H1 (cell line): ENCODE data around the gene FSD1L. TPM values are rescaled to one million over a fixed set of nuclear protein-coding genes. Genes with fewer than 3 reads are reported as not detected.

Experiments used
- CTCF ChIA-PET: fragments of 300-600 bp; sonication (Branson Sonifier 250); formaldehyde crosslinking; loops from one replicate; lab custom pipeline; 2021; ENCODE audit not compliant: partially characterized antibody; lab: Charles Lee
- POLR2A ChIA-PET: fragments of 300-600 bp; sonication (Branson Sonifier 250); formaldehyde crosslinking; loops from one replicate; lab custom pipeline; 2021; ENCODE audit warnings: inconsistent platforms; ENCODE audit not compliant: partially characterized antibody; lab: Charles Lee
- DNase-seq, 2 experiments: peaks; one replicate each; pipeline versions ENCODE4 v3.0.0 to v3.0.0-alpha.2; 2010 to 2022; ENCODE audit warnings: low spot score in 2 of 2, low read depth in 1 of 2, mixed read lengths in 1 of 2
- FAIRE-seq: peaks from 2 replicates; lab custom pipeline; 2011; peaks lifted over from hg19 to GRCh38; lab: Jason Lieb, UNC
- H2AFZ ChIP-seq: 2 replicates; pipeline ENCODE4 v1.8.1; 2012; ENCODE audit warnings: low read length, inconsistent platforms
- H2AK5ac ChIP-seq: 2 replicates; pipeline ENCODE4 v1.6.1; 2013; ENCODE audit warnings: low read depth, low read length
- H2BK120ac ChIP-seq: replicated peaks from 2 replicates; pipeline ENCODE3; 2013; ENCODE audit warnings: low read depth, low read length, inconsistent platforms
- H2BK12ac ChIP-seq: 2 replicates; pipeline ENCODE4 v1.6.1; 2013; ENCODE audit warnings: low read depth, low read length
- H2BK15ac ChIP-seq: 2 replicates; pipeline ENCODE4 v1.6.1; 2013; ENCODE audit warnings: low read length
- H2BK20ac ChIP-seq: 2 replicates; pipeline ENCODE4 v1.6.1; 2013; ENCODE audit warnings: low read length
- H2BK5ac ChIP-seq: 2 replicates; pipeline ENCODE4 v1.6.1; 2013; ENCODE audit warnings: low read depth, low read length
- H3K14ac ChIP-seq: 2 replicates; pipeline ENCODE4 v1.6.1; 2013; ENCODE audit warnings: inconsistent platforms; ENCODE audit not compliant: insufficient read length
- H3K18ac ChIP-seq: 2 replicates; pipeline ENCODE4 v1.6.1; 2013; ENCODE audit warnings: low read length; ENCODE audit errors: extremely low read depth
- H3K23ac ChIP-seq: 2 replicates; pipeline ENCODE4 v1.6.1; 2013; ENCODE audit warnings: inconsistent platforms; ENCODE audit not compliant: insufficient read length
- H3K23me2 ChIP-seq: 2 replicates; pipeline ENCODE4 v1.6.1; 2013; ENCODE audit warnings: low read depth, low read length
- H3K27ac ChIP-seq: 2 replicates; pipeline ENCODE4 v1.6.1; 2011; ENCODE audit warnings: low read depth, low read length, inconsistent platforms
- H3K27me3 ChIP-seq, 4 experiments: replicated peaks in 1 of 4; 1 replicate in 1 of 4; 2 replicates in 3 of 4; pipeline versions ENCODE4 v1.6.1 to v1.8.1; 2011 to 2013; ENCODE audit warnings: low read length in 3 of 4, mild to moderate bottlenecking in 3 of 4, inconsistent platforms in 2 of 4, mixed read lengths in 2 of 4, moderate library complexity in 1 of 4; ENCODE audit not compliant: control insufficient read depth in 3 of 4, insufficient read depth in 3 of 4; ENCODE audit errors: extremely low read depth in 1 of 4
- H3K36me3 ChIP-seq, 4 experiments: 2 replicates each; pipeline versions ENCODE4 v1.6.1 to v1.8.1; 2011 to 2013; ENCODE audit warnings: mild to moderate bottlenecking in 4 of 4, low read length in 3 of 4, moderate library complexity in 2 of 4, control low read depth in 1 of 4, inconsistent platforms in 1 of 4; ENCODE audit not compliant: insufficient read depth in 4 of 4, control insufficient read depth in 2 of 4
- H3K4ac ChIP-seq: replicated peaks from 2 replicates; pipeline ENCODE3; 2013; ENCODE audit warnings: low read length, low read depth, mixed read lengths, inconsistent platforms; ENCODE audit not compliant: insufficient read length
- H3K4me1 ChIP-seq, 4 experiments: replicated peaks in 1 of 4; 1 replicate in 1 of 4; 2 replicates in 3 of 4; pipeline versions ENCODE4 v1.6.1 to v1.8.1; 2011 to 2013; ENCODE audit warnings: low read length in 3 of 4, inconsistent platforms in 2 of 4, mixed read lengths in 1 of 4; ENCODE audit not compliant: insufficient read depth in 4 of 4, control insufficient read depth in 3 of 4
- H3K4me2 ChIP-seq, 2 experiments: 2 replicates each; pipeline versions ENCODE4 v1.6.1 to v1.8.1; 2011 to 2013; ENCODE audit warnings: low read depth in 2 of 2, low read length in 2 of 2, control low read depth in 1 of 2, inconsistent platforms in 1 of 2, mild to moderate bottlenecking in 1 of 2; ENCODE audit not compliant: insufficient read depth in 1 of 2
- H3K4me3 ChIP-seq, 4 experiments: fragments of 200-600, 300-600 bp in 1 of 4; sonication (generic), shearing (Covaris generic), sonication (Bioruptor Twin) in 1 of 4; 2 replicates each; pipeline versions ENCODE4 v1.5.1 to v1.8.1; 2011 to 2016; ENCODE audit warnings: low read length in 4 of 4, low read depth in 3 of 4, control low read depth in 2 of 4, inconsistent platforms in 2 of 4, mild to moderate bottlenecking in 2 of 4, mixed read lengths in 1 of 4, moderate library complexity in 1 of 4; ENCODE audit not compliant: insufficient read depth in 2 of 4; ENCODE audit errors: extremely low read depth in 1 of 4
- H3K56ac ChIP-seq: replicated peaks from 2 replicates; pipeline ENCODE3; 2013; ENCODE audit warnings: low read depth, mild to moderate bottlenecking, mixed read lengths, low read length, inconsistent platforms; ENCODE audit not compliant: insufficient read length
- H3K79me1 ChIP-seq: 2 replicates; pipeline ENCODE4 v1.6.1; 2013; ENCODE audit warnings: low read depth, low read length, control low read depth
- H3K79me2 ChIP-seq, 2 experiments: 2 replicates each; pipeline versions ENCODE4 v1.6.1 to v1.8.1; 2012 to 2013; ENCODE audit warnings: low read length in 2 of 2, mild to moderate bottlenecking in 2 of 2, inconsistent platforms in 1 of 2; ENCODE audit not compliant: insufficient read depth in 2 of 2, control insufficient read depth in 1 of 2
- H3K9ac ChIP-seq, 4 experiments: replicated peaks in 1 of 4; 1 replicate in 1 of 4; 2 replicates in 3 of 4; pipeline versions ENCODE4 v1.6.1 to v1.8.1; 2011 to 2013; ENCODE audit warnings: low read depth in 3 of 4, low read length in 3 of 4, control low read depth in 2 of 4, mild to moderate bottlenecking in 2 of 4, moderate library complexity in 2 of 4, inconsistent platforms in 1 of 4; ENCODE audit errors: extremely low read depth in 1 of 4
- H3K9me3 ChIP-seq, 2 experiments: 2 replicates each; pipeline versions ENCODE4 v1.6.1 to v1.8.1; 2012 to 2013; ENCODE audit warnings: mild to moderate bottlenecking in 2 of 2, moderate library complexity in 2 of 2, control low read depth in 1 of 2, inconsistent platforms in 1 of 2, low read depth in 1 of 2, low read length in 1 of 2, mixed read lengths in 1 of 2; ENCODE audit not compliant: insufficient read depth in 2 of 2
- H4K20me1 ChIP-seq, 2 experiments: replicated peaks in 1 of 2; 2 replicates each; pipeline versions ENCODE3 to v1.8.1; 2011 to 2013; ENCODE audit warnings: inconsistent platforms in 2 of 2, low read length in 2 of 2, mild to moderate bottlenecking in 1 of 2; ENCODE audit not compliant: insufficient read depth in 2 of 2, control insufficient read depth in 1 of 2
- H4K5ac ChIP-seq: 2 replicates; pipeline ENCODE4 v1.6.1; 2013; ENCODE audit warnings: low read length, low read depth, mixed read lengths, inconsistent platforms; ENCODE audit not compliant: insufficient read length
- H4K8ac ChIP-seq: 2 replicates; pipeline ENCODE4 v1.8.0; 2013; ENCODE audit warnings: mild to moderate bottlenecking, moderate library complexity, low read length, inconsistent platforms; ENCODE audit not compliant: insufficient read depth; ENCODE audit errors: extremely low read depth
- H4K91ac ChIP-seq: replicated peaks from 2 replicates; pipeline ENCODE3; 2013; ENCODE audit warnings: low read length, mixed read lengths, inconsistent platforms; ENCODE audit not compliant: insufficient read length
- ATF3 ChIP-seq: IDR thresholded peaks from 2 replicates; pipeline ENCODE4 v1.6.1; 2011; ENCODE audit warnings: low read depth, mild to moderate bottlenecking, low read length; ENCODE audit not compliant: insufficient read depth
- CBX5 ChIP-seq: fragments of 300-800, 300-1000 bp; sonication (generic); IDR thresholded peaks from 2 replicates; pipeline ENCODE4 v1.7.1; 2016; ENCODE audit warnings: antibody characterized with exemption, low read length, low read depth
- CEBPB ChIP-seq: IDR thresholded peaks from 2 replicates; pipeline ENCODE4 v1.6.1; 2012; ENCODE audit warnings: low read depth, low read length
- CTBP2 ChIP-seq: IDR thresholded peaks from 2 replicates; pipeline ENCODE4 v1.7.0; 2011; ENCODE audit warnings: borderline replicate concordance, mild to moderate bottlenecking, moderate library complexity, mixed read lengths, low read length; ENCODE audit not compliant: insufficient read depth, insufficient read length
- EGR1 ChIP-seq: IDR thresholded peaks from 2 replicates; pipeline ENCODE4 v1.6.1; 2011; ENCODE audit warnings: low read depth, low read length, borderline replicate concordance
- FOSL1 ChIP-seq: IDR thresholded peaks from 2 replicates; pipeline ENCODE4 v1.6.1; 2011; ENCODE audit warnings: mild to moderate bottlenecking, low read depth, low read length, moderate library complexity; ENCODE audit not compliant: insufficient read depth
- GTF2F1 ChIP-seq: IDR thresholded peaks from 2 replicates; pipeline ENCODE4 v1.6.1; 2012; ENCODE audit warnings: low read depth, low read length, improper control_type of control experiment, borderline replicate concordance
- HDAC2 ChIP-seq, 2 experiments: fragments of 300-600 bp in 1 of 2; sonication (generic) in 1 of 2; IDR thresholded peaks; 2 replicates each; pipeline ENCODE4 v1.6.1; 2011 to 2012; ENCODE audit warnings: low read depth in 2 of 2, low read length in 2 of 2, mild to moderate bottlenecking in 2 of 2, moderate library complexity in 2 of 2, borderline replicate concordance in 1 of 2, inconsistent platforms in 1 of 2
- KDM5A ChIP-seq: fragments of 200-600 bp; IDR thresholded peaks from 2 replicates; pipeline ENCODE4 v1.7.1; 2012; ENCODE audit warnings: mild to moderate bottlenecking, low read length, inconsistent platforms, mixed read lengths
- POU5F1 ChIP-seq: IDR thresholded peaks from 2 replicates; pipeline ENCODE4 v1.6.1; 2011; ENCODE audit warnings: low read depth, mild to moderate bottlenecking, low read length, moderate library complexity
- RFX5 ChIP-seq: IDR thresholded peaks from 2 replicates; pipeline ENCODE4 v1.6.1; 2011; ENCODE audit warnings: low read depth, low read length, improper control_type of control experiment, borderline replicate concordance
- SP1 ChIP-seq: IDR thresholded peaks from 2 replicates; pipeline ENCODE4 v1.6.1; 2011; ENCODE audit warnings: low read depth, low read length
- SRF ChIP-seq: IDR thresholded peaks from 2 replicates; pipeline ENCODE4 v1.6.1; 2011; ENCODE audit warnings: mild to moderate bottlenecking, low read depth, low read length, moderate library complexity
- TBP ChIP-seq: IDR thresholded peaks from 2 replicates; pipeline ENCODE4 v1.6.1; 2011; ENCODE audit warnings: low read depth, low read length, improper control_type of control experiment
- TEAD4 ChIP-seq: IDR thresholded peaks from 2 replicates; pipeline ENCODE4 v1.6.1; 2012; ENCODE audit warnings: low read depth, low read length, inconsistent platforms, mixed read lengths
- YY1 ChIP-seq: IDR thresholded peaks from 2 replicates; pipeline ENCODE4 v1.6.1; 2011; ENCODE audit warnings: low read depth, mild to moderate bottlenecking, low read length
- polyA plus RNA-seq, 7 experiments: library from polyadenylated mRNA; depleted of rRNA in 3 of 7; stranded (reverse) in 5 of 7; unstranded in 2 of 7; fragments of >200 nt in 5 of 7; fragments of 200-250 nt in 2 of 7; gene quantifications; 1 replicate in 5 of 7; 2 replicates in 1 of 7; 4 replicates in 1 of 7; pipeline versions ENCODE4 v1.2.1 to v1.2.3, GENCODE V29; 2011 to 2013; ENCODE audit warnings: missing spikeins in 2 of 7, mixed read lengths in 2 of 7
- total RNA-seq: library from RNA; stranded (reverse); fragmentation: NEBNext Ultra II Directional; extraction: Animal tissue kit (Norgen Biotek cat#: 25700); gene quantifications from 2 replicates; pipeline ENCODE4 v1.2.1, GENCODE V29; 2021

The FSD1L gene
- total and polyA plus RNA-seq, 2 of the 8 experiments (the other 6 are each of a cell fraction or from before 2014, with no cell fraction given), result 0.91 to 4.8 TPM

- POLR2A ChIA-PET, result no interaction called here
- peaks cover 0 to 8% (median 3%) of the 10 kb centered on the region in 4 experiments; a peak in 3 of 8 replicates for H3K36me3 ChIP-seq
- H4K5ac ChIP-seq, result no peak overlapping the region
- H3K4me3 ChIP-seq, result no peak overlapping the region
- no peaks in the 10 kb centered on the region for H3K27me3 ChIP-seq
- H2BK12ac ChIP-seq, result no peak overlapping the region
- H3K4me2 ChIP-seq, result no peak overlapping the region
- no peak overlapping the region for H2BK5ac ChIP-seq
- H3K4ac ChIP-seq, result no peak overlapping the region
- FAIRE-seq (no peak), DNase-seq (no peak)
- no peak overlapping the region for H3K9ac ChIP-seq
- no peak overlapping the region for H4K8ac ChIP-seq
- CTCF ChIA-PET, result no interaction called here
- H3K14ac ChIP-seq, result no peak overlapping the region
- H2BK20ac ChIP-seq, result no peak overlapping the region
- H2AFZ ChIP-seq, result no peak overlapping the region
- H3K23me2 ChIP-seq, result no peaks in the 10 kb centered on the region
- no peak overlapping the region for H3K27ac ChIP-seq
- 0 out of 4 replicates have a peak, but pooled peaks cover 0 to 4% of the 10 kb centered on the region in 2 experiments for H3K9me3 ChIP-seq
- no peak overlapping the region for H2BK120ac ChIP-seq
- no peaks in the 10 kb centered on the region for H4K20me1 ChIP-seq
- no peaks in the 10 kb centered on the region for H3K4me1 ChIP-seq
- no peaks in the 10 kb centered on the region for H3K79me1 ChIP-seq
- no peak overlapping the region for H2BK15ac ChIP-seq
- no peak overlapping the region for H2AK5ac ChIP-seq
- no peaks in the 10 kb centered on the region for H3K79me2 ChIP-seq
- H3K18ac ChIP-seq, result no peak overlapping the region
- H3K56ac ChIP-seq, result no peak overlapping the region
- H4K91ac ChIP-seq, result no peak overlapping the region
- no peak overlapping the region for H3K23ac ChIP-seq
- TF ChIP-seq KDM5A (no peak), FOSL1 (no peak), CTBP2 (no peak), ATF3 (no peak), POU5F1 (no peak), TBP (no peak), RFX5 (no peak), CBX5 (no peak), YY1 (no peak), TEAD4 (no peak), EGR1 (no peak), SP1 (no peak), CEBPB (no peak), SRF (no peak), GTF2F1 (no peak), HDAC2 (IDR thresholded peaks at IDR 0.05; ENCODE audit: borderline replicate concordance in 1 of 2, low read depth in 2 of 2, low read length in 2 of 2) (no peak)
These were observed 124.6 kb downstream of the FSD1L start for GRCh38 chr9:105572455-105572854.
